K562 (cell line): Measurements from ENCODE around the gene TRAK1. TPM values are rescaled to one million over a fixed set of nuclear protein-coding genes. Genes with fewer than 3 reads are reported as not detected.

Experiments
- ATAC-seq: fragments of 200-7000 bp; cut with Tn5 transposase; 3 replicates; pipeline ENCODE4 v1.9.1; 2020; ENCODE audit warnings: moderate library complexity
- BruUV-seq: library from RNA; stranded (reverse); fragments of 400-500 nt; replicated peaks from 2 replicates; lab custom pipeline; 2021; lab: Mats Ljungman, UMichigan
- CTCF ChIA-PET: fragments of 300-600 bp; formaldehyde crosslinking; extraction: SDS; loops from one replicate; lab custom pipeline; 2021; ENCODE audit warnings: low intra/inter-chr PET ratio; lab: Yijun Ruan, JAX
- POLR2A ChIA-PET: fragments of 300-600, 350-650 bp; sonication (Branson Sonifier 250); formaldehyde crosslinking; extraction: SDS; loops from one replicate; lab custom pipeline; 2021; ENCODE audit warnings: antibody characterized with exemption, inconsistent platforms; lab: Yijun Ruan, JAX
- DNase-seq, 4 experiments: peaks; one replicate each; pipeline versions ENCODE4 v3.0.0 to v3.0.0-alpha.2; 2011 to 2018; ENCODE audit warnings: low spot score in 3 of 4, mixed read lengths in 3 of 4; ENCODE audit errors: extremely low read depth in 1 of 4
- FAIRE-seq: peaks from 2 replicates; lab custom pipeline; 2011; peaks lifted over from hg19 to GRCh38; lab: Jason Lieb, UNC
- H2AFZ ChIP-seq: 2 replicates; pipeline ENCODE4 v1.6.0; 2011; ENCODE audit warnings: low read depth, low read length, control low read depth, inconsistent platforms
- H3K27ac ChIP-seq: fragments of 200-600 bp; 3 replicates; pipeline ENCODE4 v1.8.0; 2011; ENCODE audit warnings: low read depth, mild to moderate bottlenecking, control low read depth, inconsistent platforms, low read length, moderate library complexity, mixed read lengths; ENCODE audit errors: extremely low read depth
- H3K27me3 ChIP-seq, 2 experiments: fragments of 300-600 bp in 1 of 2; 2 replicates in 1 of 2; 3 replicates in 1 of 2; pipeline versions ENCODE4 v1.6.0 to v1.8.0; 2011; ENCODE audit warnings: inconsistent platforms in 2 of 2, low read length in 2 of 2, mild to moderate bottlenecking in 1 of 2, mixed read lengths in 1 of 2, moderate library complexity in 1 of 2; ENCODE audit not compliant: control insufficient read depth in 2 of 2, insufficient read depth in 2 of 2
- H3K36me3 ChIP-seq: fragments of 300-600 bp; 3 replicates; pipeline ENCODE4 v1.8.0; 2011; ENCODE audit warnings: mild to moderate bottlenecking, low read length, inconsistent platforms; ENCODE audit not compliant: control insufficient read depth, insufficient read depth
- H3K4me1 ChIP-seq, 2 experiments: fragments of 200-600 bp in 1 of 2; replicated peaks in 1 of 2; 2 replicates in 1 of 2; 3 replicates in 1 of 2; pipeline versions ENCODE4 v1.5.1 to v1.8.0; 2011; ENCODE audit warnings: inconsistent platforms in 2 of 2, low read length in 2 of 2, mild to moderate bottlenecking in 1 of 2, mixed read lengths in 1 of 2, moderate library complexity in 1 of 2; ENCODE audit not compliant: control insufficient read depth in 2 of 2, insufficient read depth in 2 of 2
- H3K4me2 ChIP-seq: 2 replicates; pipeline ENCODE4 v1.6.1; 2011; ENCODE audit warnings: low read length, control low read depth, inconsistent platforms, mixed read lengths; ENCODE audit not compliant: insufficient read depth
- H3K4me3 ChIP-seq: fragments of 200-600 bp; sonication (generic), shearing (Covaris generic); 2 replicates; pipeline ENCODE4 v1.5.1; 2016; ENCODE audit warnings: control low read depth, inconsistent platforms
- H3K79me2 ChIP-seq: fragments of 200-600 bp; 3 replicates; pipeline ENCODE4 v1.8.0; 2011; ENCODE audit warnings: low read length, inconsistent platforms; ENCODE audit not compliant: control insufficient read depth, insufficient read depth
- H3K9ac ChIP-seq, 2 experiments: 2 replicates each; pipeline versions ENCODE4 v1.6.0 to v1.6.1; 2011; ENCODE audit warnings: low read depth in 2 of 2, low read length in 2 of 2, control low read depth in 1 of 2, inconsistent platforms in 1 of 2, mild to moderate bottlenecking in 1 of 2, mixed read lengths in 1 of 2; ENCODE audit not compliant: insufficient read depth in 1 of 2
- H3K9me1 ChIP-seq: one replicate; pipeline ENCODE4 v1.6.0; 2011; ENCODE audit warnings: inconsistent platforms, mild to moderate bottlenecking, low read length, moderate library complexity; ENCODE audit not compliant: control insufficient read depth, insufficient read depth
- H3K9me3 ChIP-seq: replicated peaks from 2 replicates; pipeline ENCODE4 v1.5.1; 2011; ENCODE audit warnings: low read depth, low read length, inconsistent platforms; ENCODE audit not compliant: control insufficient read depth, insufficient read depth
- H4K20me1 ChIP-seq: replicated peaks from 2 replicates; pipeline ENCODE4 v1.6.1; 2011; ENCODE audit warnings: low read length, inconsistent platforms, mixed read lengths; ENCODE audit not compliant: control insufficient read depth, insufficient read depth
- AFF1 ChIP-seq, 2 experiments: fragments of 450-650 bp; IDR thresholded peaks; 2 replicates each; pipeline ENCODE4 v1.6.1; 2018; ENCODE audit warnings: mild to moderate bottlenecking in 2 of 2, low read depth in 1 of 2; ENCODE audit not compliant: partially characterized antibody in 2 of 2
- ATF1 ChIP-seq, 2 experiments: fragments of 450-650 bp in 1 of 2; IDR thresholded peaks; 2 replicates each; pipeline ENCODE4 v1.6.1; 2016; ENCODE audit warnings: missing compliant biosample characterization in 1 of 2, missing genetic modification characterization in 1 of 2
- FOSL1 ChIP-seq: fragments of 200-800 bp; sonication (Bioruptor generic); conservative IDR thresholded peaks from 2 replicates; pipeline ENCODE4 v1.6.1; 2016; ENCODE audit warnings: missing genetic modification characterization, missing compliant biosample characterization
- HLTF ChIP-seq: fragments of 450-650 bp; IDR thresholded peaks from 2 replicates; pipeline ENCODE4 v1.6.1; 2016
- NFYB ChIP-seq: IDR thresholded peaks from 2 replicates; pipeline ENCODE4 v1.6.1; 2011; ENCODE audit warnings: mild to moderate bottlenecking, moderate library complexity; ENCODE audit not compliant: insufficient read length; ENCODE audit errors: extremely low read depth
- NR2C1 ChIP-seq, 2 experiments: fragments of 450-650 bp; IDR thresholded peaks; 2 replicates each; pipeline ENCODE4 v1.6.1; 2017; ENCODE audit warnings: mild to moderate bottlenecking in 2 of 2, antibody characterized with exemption in 1 of 2, inconsistent platforms in 1 of 2, missing compliant biosample characterization in 1 of 2, missing genetic modification characterization in 1 of 2
- RBM25 ChIP-seq: fragments of 200-400 bp; formaldehyde crosslinking; IDR thresholded peaks from 2 replicates; pipeline ENCODE4 v1.6.1; 2018; ENCODE audit warnings: low read length, low read depth, moderate library complexity; ENCODE audit not compliant: severe bottlenecking
- SMARCB1 ChIP-seq: IDR thresholded peaks from 2 replicates; pipeline ENCODE4 v1.6.1; 2011; ENCODE audit warnings: improper control_type of control experiment, low read depth; ENCODE audit not compliant: insufficient read length
- SP1 ChIP-seq: sonication (generic); formaldehyde crosslinking; IDR thresholded peaks from 2 replicates; pipeline ENCODE4 v1.8.1; 2022; ENCODE audit warnings: mild to moderate bottlenecking, missing genetic modification reagents
- ZNF197 ChIP-seq: fragments of 200-800 bp; sonication (Bioruptor generic); IDR thresholded peaks from 2 replicates; pipeline ENCODE4 v1.6.1; 2016; ENCODE audit warnings: low read depth, missing genetic modification characterization, missing compliant biosample characterization
- WGBS: fragments of 100-300 bp; shearing (Covaris generic); methylation state at CpG from one replicate; pipeline ENCODE4 v1.1.6; 2016; ENCODE audit warnings: low coverage, mixed read lengths; ENCODE audit not compliant: insufficient coverage; ENCODE audit errors: missing lambda C conversion rate; 5-methylcytosine and 5-hydroxymethylcytosine counted together
- in situ Hi-C: fragments of 300-500 bp; cut with MboI; formaldehyde crosslinking; loops from 4 replicates; pipeline ENCODE4 v1.15.0; 2018; ENCODE audit warnings: inconsistent platforms, mixed read lengths
- intact Hi-C: fragments of 100-400 bp; cut with micrococcal nuclease; formaldehyde crosslinking; loops from 2 replicates; pipeline ENCODE4 v1.14.2; 2022
- polyA plus RNA-seq, 8 experiments: library from polyadenylated mRNA; depleted of rRNA in 4 of 8; stranded (reverse) in 5 of 8; unstranded in 3 of 8; fragments of >200 nt; fragmentation: Nextera tagmentation in 2 of 8; fragmentation: Illumina TruSeq in 1 of 8; extraction: Ambion mirVana in 2 of 8; extraction: Trizol in 1 of 8; gene quantifications; 2 replicates each; pipeline versions ENCODE4 v1.2.1 to v1.2.3, GENCODE V29; 2011 to 2014; ENCODE audit warnings: inconsistent platforms in 1 of 8, missing spikeins in 1 of 8
- total RNA-seq, 7 experiments: library from RNA; depleted of rRNA in 6 of 7; stranded (reverse); fragments of >200 nt in 6 of 7; fragmentation: Illumina TruSeq in 2 of 7; extraction: Trizol in 2 of 7; gene quantifications; 2 replicates each; pipeline versions ENCODE4 v1.2.1 to v1.2.3, GENCODE V29; 2011 to 2021; ENCODE audit warnings: low replicate concordance in 1 of 7
- TF ChIP-seq, protein P1 (sequence below): fragments of 450-650 bp; IDR thresholded peaks from 2 replicates; pipeline ENCODE4 v1.6.1; 2016; ENCODE audit warnings: low read depth, mild to moderate bottlenecking, moderate library complexity
- TF ChIP-seq, protein P2 (sequence below): IDR thresholded peaks from 2 replicates; pipeline ENCODE4 v1.6.1; 2014; ENCODE audit warnings: antibody characterized with exemption
- TF ChIP-seq, protein P3 (sequence below), 2 experiments: IDR thresholded peaks; 2 replicates each; pipeline ENCODE4 v1.6.1; 2012; ENCODE audit warnings: improper control_type of control experiment in 2 of 2, low read depth in 2 of 2, low read length in 2 of 2, borderline replicate concordance in 1 of 2

Gene TRAK1
- total and polyA plus RNA-seq, 9 of the 15 experiments (the other 6 are each of a cell fraction or from before 2014, with no cell fraction given), result 5.3 to 28.5 (median 17.5) TPM

DNA sequence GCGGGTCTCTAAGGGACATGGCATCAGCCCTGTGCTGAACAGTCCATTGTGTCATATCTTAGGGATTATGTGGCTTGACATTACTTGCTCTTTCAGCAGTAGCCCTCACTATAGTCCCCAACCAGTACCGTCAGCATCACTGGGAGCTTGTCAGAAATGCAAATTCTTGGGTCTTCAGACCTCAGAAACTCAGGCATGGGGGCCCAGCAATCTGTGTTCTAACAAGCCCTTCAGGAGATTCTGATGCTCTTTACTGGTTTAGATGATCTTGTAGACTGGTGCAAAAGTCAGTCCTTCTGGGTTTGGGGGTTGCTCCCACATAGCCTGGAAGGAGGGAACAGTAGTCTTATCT, 39.0 kb upstream of the TRAK1 start:
- CTCF ChIA-PET, result no interaction called here
- TF ChIP-seq AFF1 (IDR thresholded peaks at IDR 0.05; ENCODE audit: low read depth in 1 of 2, partially characterized antibody in 2 of 2) (no peak), ATF1 (CRISPR knock-in tag; IDR thresholded peaks at IDR 0.05) (no peak), ATF1 (tag; IDR thresholded peaks at IDR 0.05) (0 out of 2 replicates have a peak, but pooled peaks have one; percentile 18), NFYB (no peak), SMARCB1 (no peak), NR2C1 (IDR thresholded peaks at IDR 0.05) (no peak), NR2C1 (tag; IDR thresholded peaks at IDR 0.05) (no peak), HLTF (no peak), RBM25 (no peak), FOSL1 (tag) (peak; percentile 48), ZNF197 (CRISPR knock-in tag) (no peak), SP1 (CRISPR knock-in tag) (no peak)
- TF ChIP-seq, protein P1, sequence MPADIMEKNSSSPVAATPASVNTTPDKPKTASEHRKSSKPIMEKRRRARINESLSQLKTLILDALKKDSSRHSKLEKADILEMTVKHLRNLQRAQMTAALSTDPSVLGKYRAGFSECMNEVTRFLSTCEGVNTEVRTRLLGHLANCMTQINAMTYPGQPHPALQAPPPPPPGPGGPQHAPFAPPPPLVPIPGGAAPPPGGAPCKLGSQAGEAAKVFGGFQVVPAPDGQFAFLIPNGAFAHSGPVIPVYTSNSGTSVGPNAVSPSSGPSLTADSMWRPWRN, result no peak
- TF ChIP-seq, protein P2, sequence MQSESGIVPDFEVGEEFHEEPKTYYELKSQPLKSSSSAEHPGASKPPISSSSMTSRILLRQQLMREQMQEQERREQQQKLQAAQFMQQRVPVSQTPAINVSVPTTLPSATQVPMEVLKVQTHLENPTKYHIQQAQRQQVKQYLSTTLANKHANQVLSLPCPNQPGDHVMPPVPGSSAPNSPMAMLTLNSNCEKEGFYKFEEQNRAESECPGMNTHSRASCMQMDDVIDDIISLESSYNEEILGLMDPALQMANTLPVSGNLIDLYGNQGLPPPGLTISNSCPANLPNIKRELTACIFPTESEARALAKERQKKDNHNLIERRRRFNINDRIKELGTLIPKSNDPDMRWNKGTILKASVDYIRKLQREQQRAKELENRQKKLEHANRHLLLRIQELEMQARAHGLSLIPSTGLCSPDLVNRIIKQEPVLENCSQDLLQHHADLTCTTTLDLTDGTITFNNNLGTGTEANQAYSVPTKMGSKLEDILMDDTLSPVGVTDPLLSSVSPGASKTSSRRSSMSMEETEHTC, result 0 out of 2 replicates have a peak, but pooled peaks have one; percentile 1
- TF ChIP-seq, protein P3, sequence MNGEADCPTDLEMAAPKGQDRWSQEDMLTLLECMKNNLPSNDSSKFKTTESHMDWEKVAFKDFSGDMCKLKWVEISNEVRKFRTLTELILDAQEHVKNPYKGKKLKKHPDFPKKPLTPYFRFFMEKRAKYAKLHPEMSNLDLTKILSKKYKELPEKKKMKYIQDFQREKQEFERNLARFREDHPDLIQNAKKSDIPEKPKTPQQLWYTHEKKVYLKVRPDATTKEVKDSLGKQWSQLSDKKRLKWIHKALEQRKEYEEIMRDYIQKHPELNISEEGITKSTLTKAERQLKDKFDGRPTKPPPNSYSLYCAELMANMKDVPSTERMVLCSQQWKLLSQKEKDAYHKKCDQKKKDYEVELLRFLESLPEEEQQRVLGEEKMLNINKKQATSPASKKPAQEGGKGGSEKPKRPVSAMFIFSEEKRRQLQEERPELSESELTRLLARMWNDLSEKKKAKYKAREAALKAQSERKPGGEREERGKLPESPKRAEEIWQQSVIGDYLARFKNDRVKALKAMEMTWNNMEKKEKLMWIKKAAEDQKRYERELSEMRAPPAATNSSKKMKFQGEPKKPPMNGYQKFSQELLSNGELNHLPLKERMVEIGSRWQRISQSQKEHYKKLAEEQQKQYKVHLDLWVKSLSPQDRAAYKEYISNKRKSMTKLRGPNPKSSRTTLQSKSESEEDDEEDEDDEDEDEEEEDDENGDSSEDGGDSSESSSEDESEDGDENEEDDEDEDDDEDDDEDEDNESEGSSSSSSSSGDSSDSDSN (IDR thresholded peaks at IDR 0.05; ENCODE audit: borderline replicate concordance in 1 of 2, low read depth in 2 of 2, low read length in 2 of 2), result no peak

More for the DNA sequence above, 39.0 kb upstream of the TRAK1 start:
- Histone ChIP-seq H3K9me1 (no peaks in the 10 kb centered on the region), H3K4me1 (peaks cover 3 to 4% of the 10 kb centered on the region in 2 experiments; a peak in 3 of 5 replicates), H3K9me3 (no peaks in the 10 kb centered on the region), H3K27ac (no peak overlapping the region), H4K20me1 (peaks cover 32% of the 10 kb centered on the region), H3K36me3 (no peaks in the 10 kb centered on the region), H2AFZ (no peak overlapping the region), H3K79me2 (peaks cover 32% of the 10 kb centered on the region; the same call in 2 of the 3 replicates), H3K27me3 (no peaks in the 10 kb centered on the region), H3K4me2 (no peak overlapping the region), H3K4me3 (no peak overlapping the region), H3K9ac (no peak overlapping the region)
- WGBS, result 11% methylated on average over 2 of the region's 2 CpGs
- ATAC-seq, result peak; percentile 54
- peak; percentile 11 for FAIRE-seq
- DNase-seq, result no peak
- intact Hi-C loops (no loop called here), in situ Hi-C loops (no loop called here)
- BruUV-seq, result no TSS peak
- POLR2A ChIA-PET, result interaction anchor here (1.0 to 3.2 kb wide), 6 partner anchors 8 to 37 kb away, joined by 3 to 14 read pairs (median 4); no protein-coding TSS in a partner anchor
